PC-9 (cell line): ENCODE measurements around the gene TMLHE. TPM values are rescaled to one million over a fixed set of nuclear protein-coding genes. Genes with fewer than 3 reads are reported as not detected.
"Not testable (repeated sequence)": the region's sequence is repeated elsewhere in the genome, so short reads cannot be mapped to it uniquely, and the experiment has no call there.

Source experiments
- BruUV-seq: library from RNA; stranded (reverse); fragments of 400-500 nt; replicated peaks from 2 replicates; lab custom pipeline; 2021; lab: Mats Ljungman, UMichigan
- CTCF ChIA-PET: fragments of 300-600 bp; sonication (Branson Sonifier 250); formaldehyde crosslinking; loops from one replicate; lab custom pipeline; 2022; ENCODE audit warnings: antibody characterized with exemption; lab: Charles Lee
- POLR2A ChIA-PET: fragments of 300-600 bp; sonication (Branson Sonifier 250); formaldehyde crosslinking; loops from one replicate; lab custom pipeline; 2022; ENCODE audit warnings: antibody characterized with exemption; ENCODE audit not compliant: unreplicated experiment; lab: Charles Lee
- DNase-seq, 2 experiments: peaks; one replicate each; pipeline versions ENCODE4 v3.0.0 to v3.0.0-alpha.2; 2015 to 2022; ENCODE audit warnings: mixed read lengths in 1 of 2
- H2AFZ ChIP-seq: fragments of 200-600 bp; sonication (generic); 2 replicates; pipeline ENCODE4 v1.8.1; 2017; ENCODE audit warnings: antibody characterized with exemption
- H3F3A ChIP-seq: fragments of 200-600 bp; sonication (generic); 2 replicates; pipeline ENCODE4 v1.8.1; 2017; ENCODE audit warnings: antibody characterized with exemption, mild to moderate bottlenecking, low read depth; ENCODE audit not compliant: insufficient read depth
- H3K27ac ChIP-seq: fragments of 200-600 bp; sonication (generic); 2 replicates; pipeline ENCODE4 v1.6.1; 2016; ENCODE audit warnings: mixed run types
- H3K27me3 ChIP-seq: fragments of 200-600 bp; sonication (generic); 2 replicates; pipeline ENCODE4 v1.6.1; 2016; ENCODE audit warnings: low read depth, mixed run types; ENCODE audit not compliant: insufficient read depth
- H3K36me3 ChIP-seq: fragments of 200-600 bp; sonication (generic); 2 replicates; pipeline ENCODE4 v1.6.1; 2016; ENCODE audit warnings: low read depth, mixed run types
- H3K4me1 ChIP-seq: fragments of 200-600 bp; sonication (generic); replicated peaks from 2 replicates; pipeline ENCODE4 v1.6.1; 2016; ENCODE audit warnings: mixed run types; ENCODE audit not compliant: insufficient read depth
- H3K4me2 ChIP-seq: fragments of 200-600 bp; sonication (generic); 2 replicates; pipeline ENCODE4 v1.6.1; 2017; ENCODE audit warnings: mixed run types
- H3K4me3 ChIP-seq: fragments of 200-600 bp; sonication (generic); 2 replicates; pipeline ENCODE4 v1.6.1; 2016; ENCODE audit warnings: mixed run types
- H3K79me2 ChIP-seq: fragments of 200-600 bp; sonication (generic); 2 replicates; pipeline ENCODE4 v1.6.1; 2017; ENCODE audit warnings: low read depth, mixed run types
- H3K9me2 ChIP-seq: fragments of 200-600 bp; sonication (generic); 2 replicates; pipeline ENCODE4 v1.8.1; 2017; ENCODE audit warnings: mild to moderate bottlenecking; ENCODE audit not compliant: insufficient read depth
- H3K9me3 ChIP-seq: fragments of 200-600 bp; sonication (generic); 2 replicates; pipeline ENCODE4 v1.8.1; 2016; ENCODE audit warnings: low read depth; ENCODE audit not compliant: insufficient read depth
- H4K20me1 ChIP-seq: fragments of 200-600 bp; sonication (generic); 2 replicates; pipeline ENCODE4 v1.8.1; 2017; ENCODE audit not compliant: insufficient read depth
- CTCF ChIP-seq: fragments of 200-600 bp; sonication (generic); conservative IDR thresholded peaks from 2 replicates; pipeline ENCODE4 v1.6.1; 2017; ENCODE audit warnings: mixed run types, antibody characterized with exemption, mild to moderate bottlenecking, moderate library complexity
- EZH2 ChIP-seq: fragments of 200-600 bp; sonication (generic); IDR thresholded peaks from 2 replicates; pipeline ENCODE4 v1.8.0; 2017; ENCODE audit warnings: antibody characterized with exemption, low read depth
- intact Hi-C: fragments of 100-400 bp; cut with micrococcal nuclease; formaldehyde crosslinking; loops from one replicate; pipeline ENCODE4 v1.10.0; 2022; ENCODE audit not compliant: unreplicated experiment
- total RNA-seq: library from RNA; stranded (reverse); gene quantifications from 2 replicates; pipeline ENCODE4 v1.2.3, GENCODE V29; 2021

Gene TMLHE
- total RNA-seq, 1 experiment from 2014 or later: 37.2 TPM

- no peak overlapping the region for H2AFZ ChIP-seq
- no peaks in the 10 kb centered on the region for H3K9me2 ChIP-seq
- intact Hi-C loops: no loop called here
- H3K27ac ChIP-seq: no peak overlapping the region
- H3K4me3 ChIP-seq: no peak overlapping the region
- DNase-seq: no peak
- no peaks in the 10 kb centered on the region for H3K79me2 ChIP-seq
- H3K36me3 ChIP-seq: no peaks in the 10 kb centered on the region
- H4K20me1 ChIP-seq: no peaks in the 10 kb centered on the region
- CTCF ChIA-PET: no interaction called here
- H3K27me3 ChIP-seq: no peaks in the 10 kb centered on the region
- no peak overlapping the region for H3K4me2 ChIP-seq
- H3K4me1 ChIP-seq: no peaks in the 10 kb centered on the region
- no peaks in the 10 kb centered on the region for H3K9me3 ChIP-seq
- H3F3A ChIP-seq: no peaks in the 10 kb centered on the region
- BruUV-seq: no TSS peak
- POLR2A ChIA-PET: no interaction called here
- TF ChIP-seq EZH2 (no peak), CTCF (no peak)
Observed at GRCh38 chrX:155544881-155545280, 67.9 kb downstream of the TMLHE start.

- intact Hi-C loops: no loop called here
Observed at GRCh38 chrX:155535866-155536265, 76.9 kb downstream of the TMLHE start.

GRCh38 chrX:155534800-155535199, 78.0 kb downstream of the TMLHE start:
- TF ChIP-seq CTCF: no peak
- no peak for TF ChIP-seq EZH2
- Histone ChIP-seq H3K79me2 (no peaks in the 10 kb centered on the region), H3K4me3 (no peak overlapping the region), H3K27me3 (no peaks in the 10 kb centered on the region), H3K36me3 (no peaks in the 10 kb centered on the region), H3K9me2 (no peaks in the 10 kb centered on the region), H4K20me1 (no peaks in the 10 kb centered on the region), H3F3A (no peaks in the 10 kb centered on the region), H3K9me3 (no peaks in the 10 kb centered on the region), H3K27ac (no peak overlapping the region), H3K4me2 (no peak overlapping the region), H3K4me1 (no peaks in the 10 kb centered on the region), H2AFZ (no peak overlapping the region)
- POLR2A ChIA-PET: no interaction called here
- BruUV-seq: no TSS peak
- CTCF ChIA-PET: no interaction called here
- intact Hi-C loops: no loop called here
- DNase-seq: no peak

More at GRCh38 chrX:155535866-155536265, 76.9 kb downstream of the TMLHE start:
- Histone ChIP-seq H4K20me1 (no peaks in the 10 kb centered on the region), H3K27me3 (no peaks in the 10 kb centered on the region), H2AFZ (no peak overlapping the region), H3K4me3 (no peak overlapping the region), H3K4me1 (no peaks in the 10 kb centered on the region), H3K9me2 (no peaks in the 10 kb centered on the region), H3K9me3 (no peaks in the 10 kb centered on the region), H3K36me3 (no peaks in the 10 kb centered on the region), H3K4me2 (no peak overlapping the region), H3K79me2 (no peaks in the 10 kb centered on the region), H3K27ac (no peak overlapping the region), H3F3A (no peaks in the 10 kb centered on the region)
- ChIA-PET CTCF (no interaction called here), POLR2A (no interaction called here)
- TF ChIP-seq EZH2 (no peak), CTCF (no peak)
- BruUV-seq: no TSS peak
- no peak for DNase-seq

DNA sequence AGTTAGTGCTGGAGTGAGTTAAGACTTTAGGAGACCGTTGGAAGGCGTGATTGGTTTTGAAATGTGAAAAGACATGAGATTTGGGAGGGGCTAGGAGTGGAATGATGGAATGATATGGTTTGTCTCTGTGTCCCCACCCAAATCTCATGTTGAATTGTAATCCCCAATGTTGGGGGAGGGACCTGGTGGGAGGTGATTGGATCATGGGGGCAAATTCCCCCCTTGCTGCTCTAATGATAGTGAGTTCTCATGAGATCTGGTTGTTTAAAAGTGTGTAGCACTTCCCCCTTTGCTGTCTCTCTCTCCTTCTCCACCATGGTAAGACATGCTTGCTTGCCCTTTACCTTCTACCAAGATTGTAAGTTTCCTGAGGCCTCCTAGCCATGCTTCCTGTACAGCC, 85.7 kb downstream of the TMLHE start:
- H3K36me3 ChIP-seq, CTCF ChIA-PET, H3K9me2 ChIP-seq, H3K27me3 ChIP-seq, H4K20me1 ChIP-seq, BruUV-seq, intact Hi-C loops, H3K27ac ChIP-seq, H3K4me2 ChIP-seq, H3K79me2 ChIP-seq, H2AFZ ChIP-seq, POLR2A ChIA-PET, H3K9me3 ChIP-seq, H3F3A ChIP-seq, H3K4me3 ChIP-seq, H3K4me1 ChIP-seq, DNase-seq: not testable (repeated sequence)
